Measurements from ENCODE around the gene IGFALS.

IGFALS gene

DNA sequence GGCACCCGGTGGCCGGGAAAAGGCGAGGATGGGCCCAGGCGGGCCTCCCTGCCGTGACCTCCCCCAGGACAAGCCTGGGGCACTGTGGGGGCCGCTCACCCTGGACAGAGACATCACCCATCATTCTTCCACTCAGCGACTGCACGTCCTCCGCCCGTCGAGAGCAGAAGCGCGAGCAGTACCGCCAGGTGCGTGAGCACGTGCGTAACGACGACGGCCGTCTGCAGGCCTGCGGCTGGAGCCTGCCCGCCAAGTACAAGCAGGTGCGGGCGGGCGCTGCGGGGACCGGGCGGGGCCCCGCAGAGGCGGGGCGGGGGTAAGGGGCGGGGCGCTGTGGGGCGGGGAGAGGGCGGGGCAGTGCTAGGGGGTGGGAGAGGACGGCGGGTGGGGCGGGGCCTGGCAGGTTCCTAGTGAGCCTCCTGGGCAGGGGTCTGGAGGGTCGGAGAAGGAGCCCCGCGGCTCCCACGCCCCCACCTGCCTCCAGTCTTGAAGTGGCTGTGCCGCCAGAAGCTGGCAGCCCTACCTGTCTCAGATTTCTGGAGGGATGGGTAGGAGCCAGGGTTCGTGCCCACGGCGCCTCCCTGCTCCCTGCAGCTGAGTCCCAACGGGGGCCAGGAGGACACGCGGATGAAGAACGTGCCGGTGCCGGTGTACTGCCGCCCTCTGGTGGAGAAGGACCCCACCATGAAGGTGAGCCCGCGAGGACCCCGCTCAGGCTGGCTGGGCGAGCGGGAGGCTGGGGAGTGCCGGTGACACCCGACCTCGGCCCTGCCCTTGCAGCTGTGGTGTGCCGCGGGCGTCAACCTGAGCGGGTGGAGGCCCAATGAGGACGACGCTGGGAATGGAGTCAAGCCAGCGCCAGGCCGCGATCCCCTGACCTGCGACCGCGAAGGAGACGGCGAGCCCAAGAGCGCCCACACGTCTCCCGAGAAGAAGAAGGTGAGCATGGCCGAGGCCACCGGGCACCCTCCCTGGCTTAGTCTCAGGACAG lies 29.7 kb downstream of the IGFALS start:
- DNase-seq: no peak

DNA sequence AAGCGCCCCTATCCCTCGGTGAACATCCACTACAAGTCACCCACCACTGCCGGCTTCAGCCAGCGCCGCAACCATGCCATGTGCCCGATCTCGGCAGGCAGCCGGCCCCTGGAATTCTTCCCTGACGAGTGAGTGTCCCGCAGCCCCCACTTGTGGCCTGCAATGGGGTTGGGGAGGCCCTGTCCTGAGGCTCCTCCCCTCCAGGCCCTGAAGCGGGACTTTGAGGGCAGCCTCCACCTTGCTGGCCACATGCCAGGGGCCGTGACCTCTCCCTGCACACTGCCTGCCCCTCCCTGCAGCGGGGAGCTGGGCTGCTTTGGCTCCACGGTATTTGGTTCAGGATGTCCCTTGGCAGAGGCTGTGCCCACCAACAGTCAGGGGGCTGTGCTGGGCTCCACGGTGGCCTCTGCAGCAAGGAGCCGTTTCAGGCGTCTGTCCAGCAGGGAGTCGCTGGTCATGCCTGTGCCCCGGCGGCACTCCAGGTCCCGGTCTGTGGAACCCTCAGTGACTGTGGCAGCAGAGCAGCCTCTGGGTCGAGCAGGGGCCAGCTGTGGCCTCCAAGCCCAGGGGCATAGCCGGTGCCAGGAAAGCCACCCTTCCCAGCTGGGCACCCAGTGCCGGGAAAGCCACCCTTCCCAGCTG lies 30.5 kb downstream of the IGFALS start:
- DNase-seq: no peak

DNA sequence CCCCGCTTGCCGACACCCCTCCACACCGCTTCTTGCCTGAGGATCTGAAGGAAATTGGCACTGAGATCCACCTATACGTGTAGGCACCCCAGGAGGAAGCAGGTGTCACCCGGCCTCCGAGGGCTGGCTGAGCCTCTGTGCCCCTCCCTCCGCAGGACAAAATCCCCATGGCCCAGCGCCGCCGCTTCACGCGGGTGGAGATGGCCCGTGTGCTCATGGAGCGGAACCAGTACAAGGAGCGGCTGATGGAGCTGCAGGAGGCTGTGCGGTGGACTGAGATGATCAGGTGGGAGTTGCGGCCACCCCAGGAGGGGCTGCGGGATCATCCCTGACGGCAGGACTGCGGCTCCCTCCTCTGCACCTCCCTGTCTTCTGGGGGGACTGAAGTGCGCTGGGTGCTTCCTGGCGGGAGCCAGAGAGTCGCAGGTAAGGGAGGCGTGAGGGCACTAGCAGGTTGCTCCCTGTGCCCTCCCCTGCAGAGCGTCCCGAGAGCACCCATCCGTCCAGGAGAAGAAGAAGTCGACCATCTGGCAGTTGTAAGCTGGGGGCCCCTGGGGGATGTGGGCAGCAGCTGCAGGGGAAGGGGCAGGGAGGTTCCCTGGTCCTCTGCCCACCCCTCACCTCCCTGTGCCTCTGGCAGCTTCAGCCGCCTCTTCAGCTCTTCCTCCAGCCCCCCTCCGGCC lies 31.2 kb downstream of the IGFALS start:
- no peak for DNase-seq

DNA sequence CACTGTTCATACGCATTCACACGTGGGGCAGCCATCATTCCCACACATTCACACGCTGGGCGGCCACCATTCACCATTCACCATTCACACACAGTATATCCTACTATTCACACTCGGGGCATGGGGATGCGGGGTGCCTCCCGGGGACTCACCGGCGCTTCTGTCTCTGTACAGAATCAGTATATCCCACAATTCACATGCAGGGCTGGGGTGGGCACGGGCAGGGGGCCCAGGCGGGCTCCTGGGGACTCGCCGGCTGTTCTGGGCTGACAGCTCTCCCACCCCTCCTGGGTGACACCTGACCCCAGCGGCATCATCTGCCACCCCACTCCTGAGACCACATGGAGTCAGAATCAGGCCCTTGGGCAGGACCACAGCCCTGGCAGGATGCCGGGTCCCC lies 31.8 kb downstream of the IGFALS start:
- DNase-seq: no peak

DNA sequence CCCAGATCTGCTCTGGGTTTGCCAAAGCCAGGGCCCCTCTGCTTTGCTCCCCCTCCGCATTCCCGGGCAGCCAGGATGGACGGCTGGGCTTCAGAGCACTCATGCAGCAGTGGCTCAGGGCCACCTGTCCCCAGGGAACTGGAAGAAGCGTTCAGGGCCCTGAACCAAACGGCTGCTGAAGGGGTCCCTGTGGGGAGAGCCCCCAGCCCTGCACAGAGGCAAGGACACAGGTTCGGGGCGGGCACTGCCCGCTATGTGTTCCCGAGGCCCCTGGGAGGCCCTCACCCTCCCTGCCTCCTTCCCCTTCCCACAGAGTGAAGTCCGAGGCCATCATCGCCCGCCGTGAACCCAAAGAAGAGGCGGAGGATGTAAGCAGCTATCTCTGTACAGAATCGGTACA lies 32.6 kb downstream of the IGFALS start:
- DNase-seq: no peak

DNA sequence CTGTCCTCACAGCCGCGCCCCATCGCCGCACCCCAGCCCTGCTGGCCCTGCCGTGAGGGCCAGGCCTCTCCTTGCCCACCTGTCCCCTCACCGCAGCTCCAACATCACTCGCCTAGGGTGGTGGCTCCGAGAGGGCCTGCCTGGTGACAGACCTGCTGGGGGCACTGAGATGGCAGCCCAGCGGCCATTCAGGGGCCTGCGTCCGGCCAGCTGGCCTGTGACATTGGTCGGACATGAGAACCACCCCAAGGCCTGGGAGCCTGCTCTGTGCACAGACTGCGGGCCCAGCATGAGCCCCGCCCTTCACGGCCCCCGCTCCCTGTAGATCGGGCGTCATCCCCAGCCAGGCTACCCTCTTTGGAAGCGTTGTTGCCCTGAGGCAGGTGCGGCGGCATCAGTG lies 34.0 kb downstream of the IGFALS start:
- no peak for DNase-seq

DNA sequence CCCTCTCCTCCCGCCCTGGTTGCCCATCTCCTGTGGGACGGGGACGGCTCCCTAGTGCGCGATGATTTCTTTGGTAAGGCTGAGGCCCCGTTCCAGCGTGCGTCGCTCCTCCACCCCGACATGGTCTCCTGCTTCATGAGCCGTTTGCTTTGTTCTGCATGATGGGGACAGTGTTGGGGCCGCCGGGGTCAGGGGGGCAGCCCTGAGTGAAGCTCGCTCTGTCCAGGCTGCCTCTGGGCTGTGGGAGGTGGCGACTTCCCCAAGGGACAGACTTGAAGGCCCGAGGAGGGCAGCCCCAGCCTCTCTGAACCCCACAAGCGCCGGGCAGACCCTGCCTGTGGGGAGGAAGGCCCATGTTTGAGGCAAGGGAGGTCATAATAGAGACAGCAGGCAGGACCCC lies 34.6 kb downstream of the IGFALS start:
- DNase-seq: no peak

DNA sequence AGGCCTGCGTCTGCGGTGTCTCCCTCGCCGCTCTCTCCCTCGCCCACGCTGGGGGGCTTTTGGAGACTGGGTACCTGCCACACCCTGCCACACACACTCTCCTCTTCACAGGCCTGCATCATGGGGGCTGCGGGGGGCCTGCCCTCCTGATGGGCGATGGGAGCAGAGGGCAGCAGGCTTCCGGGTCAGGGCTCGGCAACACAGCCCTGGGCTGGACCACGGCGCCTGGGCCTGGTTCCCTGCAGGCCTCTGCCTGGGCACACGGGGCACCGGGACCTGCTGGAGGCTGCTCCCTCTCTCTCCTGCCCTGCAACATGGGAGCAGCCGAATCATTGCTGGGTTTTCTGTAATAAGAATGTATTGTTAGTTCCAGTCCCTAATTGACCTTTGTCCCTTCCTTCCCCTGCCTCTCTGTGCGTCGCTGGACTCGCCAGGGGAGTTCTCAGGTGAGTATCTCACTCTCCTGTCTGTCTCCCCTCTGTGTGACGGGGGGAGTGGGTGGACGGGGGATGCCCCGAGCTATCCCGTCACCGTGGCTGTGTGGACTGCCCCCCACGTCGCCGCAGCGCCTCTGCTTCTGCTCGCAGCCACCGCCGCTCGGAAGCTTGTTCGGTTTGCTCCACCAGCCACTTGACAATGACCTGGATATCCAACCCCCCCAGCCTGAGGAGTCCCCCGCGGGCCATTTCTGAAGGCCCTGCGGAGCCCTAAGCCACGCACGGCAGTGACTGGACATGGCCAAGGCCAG lies 35.6 kb downstream of the IGFALS start:
- no peak for DNase-seq

DNA sequence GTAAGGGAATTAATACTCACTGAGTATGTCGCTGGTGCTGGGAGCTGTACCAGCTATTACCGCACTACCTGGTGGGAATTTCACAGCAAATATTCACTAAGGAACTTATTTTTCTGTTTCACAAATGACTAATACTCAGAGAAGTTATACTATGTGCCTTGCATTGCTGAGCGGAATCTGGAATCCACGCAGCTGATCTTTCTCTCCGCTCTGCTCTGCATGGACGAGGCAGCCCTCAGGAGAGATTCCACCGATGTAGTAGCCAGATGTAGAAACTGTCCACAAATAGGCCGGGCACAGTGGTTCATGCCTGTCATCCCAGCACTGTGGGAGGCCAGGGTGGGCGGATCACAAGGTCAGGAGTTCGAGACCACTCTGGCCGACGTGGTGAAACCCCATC lies 39.3 kb downstream of the IGFALS start:
- DNase-seq: no peak

DNA sequence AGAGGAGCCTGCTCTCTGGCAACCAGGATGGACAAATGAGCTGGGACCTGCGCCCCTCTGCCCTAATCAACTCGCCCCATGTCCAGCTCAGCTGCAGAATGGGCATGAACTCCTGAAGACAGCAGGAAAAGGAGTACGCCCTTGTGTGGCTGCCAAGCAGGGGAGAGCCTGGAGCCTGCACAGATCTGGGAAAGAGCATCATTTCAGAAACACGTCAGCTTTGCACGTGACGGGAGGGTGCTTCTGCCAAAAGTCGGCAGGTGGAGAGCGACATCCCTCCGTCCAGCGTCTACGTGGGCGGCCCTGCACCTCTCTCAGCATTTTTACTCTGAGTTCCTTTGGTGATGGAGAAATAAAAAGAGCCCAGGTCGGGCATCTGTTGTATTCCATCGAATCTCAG lies 40.7 kb downstream of the IGFALS start:
- DNase-seq: no peak

DNA sequence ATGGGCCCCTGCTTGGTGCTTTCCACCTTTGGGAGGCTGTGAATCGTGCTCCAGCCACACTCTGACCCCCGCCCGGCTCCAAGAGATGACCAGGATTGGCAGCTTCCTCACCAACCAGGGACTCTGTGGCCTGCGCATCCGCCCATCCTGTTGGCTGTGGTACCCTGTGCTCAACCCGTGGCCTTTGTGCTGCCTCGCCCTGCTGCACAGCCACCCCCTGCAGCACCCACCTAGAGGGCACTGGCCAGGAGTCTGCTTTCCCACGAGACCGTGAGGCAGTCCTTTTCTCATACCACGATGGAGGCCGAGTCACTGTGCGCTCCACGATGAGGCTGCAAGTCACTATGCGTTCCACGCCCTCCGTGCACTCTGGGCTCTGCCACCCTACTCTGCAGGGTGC lies 41.6 kb downstream of the IGFALS start:
- no peak for DNase-seq

DNA sequence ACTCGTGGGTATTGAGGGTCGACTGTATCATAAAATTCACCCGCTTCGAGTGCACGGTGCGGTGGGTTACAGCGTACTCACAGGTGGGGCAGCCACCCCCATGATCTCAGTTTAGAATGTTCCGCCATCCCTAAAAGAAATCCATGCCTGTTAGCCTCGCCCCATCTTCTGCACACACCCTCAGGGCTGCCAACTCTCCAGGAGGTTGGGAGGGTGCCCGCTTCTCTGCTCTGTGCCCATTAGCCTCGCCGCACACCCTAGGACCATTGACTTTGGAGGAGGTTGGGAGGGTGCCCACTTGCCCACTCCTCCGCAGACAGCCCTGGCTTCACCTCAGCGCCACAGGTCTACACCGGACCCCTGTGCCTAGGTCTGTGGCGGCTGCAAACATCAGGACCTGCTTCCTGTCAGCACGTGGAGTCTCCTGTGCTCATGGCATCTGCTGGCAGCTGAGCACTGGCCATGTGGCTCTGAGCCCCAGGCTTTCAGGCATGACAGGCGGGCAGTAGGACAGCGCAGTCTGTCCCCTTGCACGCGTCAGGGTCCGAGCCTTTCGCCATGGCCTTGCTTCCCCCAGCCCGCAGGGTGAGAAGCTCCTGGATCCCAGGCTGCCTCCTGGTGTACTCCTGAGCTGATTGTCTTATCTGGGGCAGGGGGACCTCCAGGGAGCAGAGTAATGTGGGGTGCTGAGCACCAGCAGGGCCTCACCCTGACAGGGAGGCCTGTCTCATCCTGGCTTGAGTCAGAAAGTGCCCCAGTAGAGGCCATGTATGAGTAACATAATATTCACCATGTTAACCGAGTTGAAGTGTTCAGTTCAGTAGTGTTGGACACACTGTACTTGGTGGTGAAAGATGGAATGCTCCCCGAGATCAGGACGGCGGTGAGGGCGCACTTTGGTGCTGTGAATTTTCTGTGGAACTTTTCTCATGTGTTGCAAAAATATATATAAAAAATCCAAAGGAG lies 44.1 kb downstream of the IGFALS start:
- DNase-seq: no peak

DNA sequence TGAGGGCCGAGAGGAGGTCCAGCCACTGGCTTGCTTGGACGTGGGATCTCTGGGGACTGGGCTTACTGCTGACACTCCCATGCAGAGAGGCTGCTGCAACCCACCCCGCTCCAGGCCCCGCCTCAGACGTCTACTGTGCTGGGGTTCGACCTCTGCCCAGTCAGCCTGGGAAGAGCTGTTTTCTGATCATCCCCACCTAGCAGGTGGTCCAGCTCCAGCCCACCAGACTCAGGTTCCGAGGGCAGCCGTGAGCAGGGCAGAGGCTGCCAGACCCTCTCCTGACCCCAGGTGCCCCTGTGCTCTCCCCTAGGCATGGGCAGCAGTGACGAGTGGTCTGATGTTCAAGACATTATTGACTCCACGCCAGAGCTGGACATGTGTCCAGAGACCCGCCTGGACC lies 45.6 kb downstream of the IGFALS start:
- DNase-seq: no peak

DNA sequence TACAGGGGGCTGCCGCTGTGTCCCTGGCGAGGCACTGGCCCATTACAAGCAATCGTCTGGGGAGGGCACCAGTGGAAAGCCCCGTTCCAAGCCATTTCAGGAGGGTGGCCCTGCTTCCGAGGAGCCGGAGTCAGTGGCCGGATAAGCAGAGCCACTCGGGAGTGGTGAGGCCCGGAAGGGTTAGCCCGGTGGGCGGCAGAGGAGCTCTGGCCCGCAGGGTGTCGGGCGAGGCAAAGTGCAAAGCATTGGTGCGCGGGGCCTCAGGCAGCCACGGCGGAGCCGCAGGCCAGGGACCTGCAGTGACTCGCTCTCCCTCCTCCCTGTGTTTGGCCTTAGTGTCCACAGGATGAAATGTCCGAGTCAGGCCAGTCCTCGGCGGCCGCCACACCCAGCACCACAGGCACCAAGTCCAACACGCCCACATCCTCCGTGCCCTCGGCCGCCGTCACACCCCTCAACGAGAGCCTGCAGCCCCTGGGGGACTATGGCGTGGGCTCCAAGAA lies 46.8 kb downstream of the IGFALS start:
- no peak for DNase-seq

DNA sequence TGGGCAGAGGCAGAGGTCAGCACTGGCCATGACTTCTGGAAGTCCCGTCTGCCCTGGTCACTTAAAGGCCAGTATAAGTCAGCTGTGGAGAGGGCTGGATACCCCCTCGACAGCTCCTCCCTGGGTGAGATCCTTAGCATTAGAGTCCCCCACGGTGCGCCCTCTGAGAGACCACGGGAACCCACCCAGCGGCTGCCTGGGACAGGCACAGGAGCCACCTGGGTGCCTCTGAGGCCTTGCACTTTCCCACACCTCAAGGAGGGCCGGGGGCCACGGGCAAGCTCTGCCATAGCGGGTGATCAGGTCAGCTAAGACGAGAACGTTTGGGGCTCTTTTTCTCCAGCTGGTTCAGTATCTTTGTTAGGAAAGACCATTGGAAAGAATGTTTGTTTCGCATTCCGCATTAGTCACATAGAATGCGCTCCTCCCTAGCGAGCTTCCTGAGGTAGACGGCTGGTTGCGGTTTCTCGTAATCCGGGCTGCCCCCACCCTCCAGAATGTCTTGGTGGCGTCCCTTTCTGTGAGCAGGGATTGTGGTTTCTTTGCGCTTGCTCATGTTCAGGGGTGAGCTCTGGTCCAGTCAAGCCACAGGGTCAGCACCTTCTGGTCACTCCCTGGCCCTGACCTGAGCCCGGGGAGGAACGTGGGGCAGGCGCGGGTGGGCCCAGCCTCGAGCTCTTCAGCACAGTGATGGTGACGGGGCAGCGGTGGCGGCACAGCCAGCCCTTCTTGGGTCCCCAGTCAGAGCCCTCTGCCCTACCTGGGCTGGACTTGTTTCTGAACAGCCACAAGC lies 47.4 kb downstream of the IGFALS start:
- no peak for DNase-seq

DNA sequence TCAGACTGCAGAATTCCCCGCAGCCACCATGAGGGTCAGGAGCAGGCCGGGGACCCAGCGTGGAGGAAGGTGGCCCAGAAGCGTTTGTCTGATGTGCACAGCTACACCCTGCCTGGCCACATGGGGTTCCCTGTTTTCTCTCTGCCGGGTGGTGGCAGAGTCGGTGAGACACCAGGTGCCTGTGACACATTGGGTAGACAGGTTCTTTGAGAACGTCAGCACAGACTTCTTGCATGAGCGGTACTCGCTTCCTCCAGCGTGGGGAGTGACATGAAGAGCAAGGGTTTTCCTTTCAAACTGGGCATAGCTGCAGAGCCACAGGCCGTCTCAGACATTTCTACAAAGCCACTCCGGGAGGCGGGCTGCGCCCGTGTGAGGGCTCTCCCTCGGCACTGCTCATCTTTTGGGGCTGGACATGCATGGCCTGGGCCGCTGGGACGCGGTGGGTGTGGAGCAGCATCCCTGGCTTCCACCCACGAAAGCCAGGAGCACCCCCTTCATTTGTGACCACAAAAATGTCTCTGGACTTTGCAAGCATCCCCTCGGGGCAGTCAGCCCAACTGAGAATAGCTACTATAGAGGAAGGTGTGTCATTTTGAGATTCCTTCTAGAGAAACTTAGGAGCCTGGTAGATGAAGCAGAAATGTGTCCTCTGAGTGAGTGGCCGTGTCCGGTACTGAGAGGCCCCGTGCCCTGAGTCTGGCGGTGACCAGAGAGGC lies 48.2 kb downstream of the IGFALS start:
- no peak for DNase-seq

DNA sequence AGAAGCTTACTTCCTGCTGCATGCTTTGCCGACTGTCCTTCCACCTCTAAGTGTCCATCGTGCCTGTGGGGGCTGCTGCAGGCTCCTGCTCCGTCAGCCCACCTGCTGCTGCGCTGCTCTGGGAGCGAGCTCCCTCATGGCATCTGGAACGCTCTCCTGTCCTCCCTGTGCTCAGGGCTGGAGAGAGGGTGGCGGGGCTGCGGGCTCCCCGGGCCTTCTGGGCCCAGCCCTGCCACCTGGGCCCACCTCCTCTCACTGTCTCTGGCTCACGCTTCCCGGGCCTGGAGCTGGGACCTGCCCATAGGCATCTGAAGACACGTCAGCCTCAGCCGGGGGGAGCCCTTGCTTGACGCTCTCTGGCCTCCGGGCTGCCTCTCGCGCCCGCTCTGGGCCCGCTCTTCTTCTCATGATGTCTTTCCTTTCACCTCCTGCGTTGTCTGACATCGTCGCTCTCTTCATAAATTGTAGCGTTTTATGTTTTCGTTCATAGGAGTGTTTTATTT lies 49.1 kb downstream of the IGFALS start:
- no peak for DNase-seq

DNA sequence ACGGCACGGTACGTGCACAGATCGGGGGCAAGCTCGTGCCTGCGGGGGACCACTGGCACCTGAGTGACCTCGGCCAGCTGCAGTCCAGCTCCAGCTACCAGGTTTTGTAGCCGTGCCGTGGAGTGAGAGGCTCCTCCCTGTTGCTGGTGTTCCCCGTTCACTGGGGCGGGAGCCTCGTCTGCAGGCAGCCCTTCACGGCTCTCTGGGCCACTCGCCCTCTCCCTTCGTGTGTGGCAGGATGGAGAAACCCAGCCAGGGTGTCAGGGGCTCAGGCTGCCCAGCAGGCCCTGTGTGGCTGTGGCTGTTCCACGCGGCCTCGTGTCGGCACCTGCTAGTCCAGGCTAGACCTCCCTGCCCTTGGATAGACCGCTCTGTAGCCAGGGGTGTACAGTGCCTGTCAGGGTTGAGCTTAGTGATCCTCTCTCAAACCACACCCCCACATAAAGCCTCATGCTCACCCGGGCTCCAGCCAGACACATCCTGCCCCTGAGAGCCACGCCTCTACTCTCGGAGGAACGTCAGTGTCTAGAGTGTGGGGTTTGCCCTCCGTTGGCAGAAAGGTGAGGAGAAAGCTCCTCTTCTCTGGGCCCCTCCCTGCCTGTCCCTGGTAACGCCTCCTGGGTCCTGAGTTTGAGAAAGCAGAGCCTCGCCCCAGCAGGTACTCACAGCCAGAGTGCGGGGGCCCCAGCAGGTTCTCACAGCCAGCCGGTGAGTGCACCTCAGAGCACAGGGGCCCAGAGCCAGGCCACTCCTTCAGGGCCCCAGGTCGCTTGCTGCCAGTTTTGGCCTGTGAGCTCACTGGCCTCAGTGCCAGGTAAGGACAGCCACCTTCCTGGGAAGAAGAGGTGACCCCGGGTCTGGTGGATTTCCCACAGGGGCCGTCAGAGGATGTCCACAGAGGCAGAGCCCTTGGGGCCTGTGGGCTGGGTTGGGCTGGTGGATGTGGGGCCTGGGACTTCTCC lies 49.8 kb downstream of the IGFALS start:
- DNase-seq: no peak

Measured in stimulated activated CD4-positive, alpha-beta T cell treated with anti-CD3 and anti-CD28 coated beads, Interleukin-15, amount 100 ng/mL, for 24 hours (primary cell).